GM12874 (cell line): Measurements from ENCODE around the gene CLCNKA.

Source experiments
- CTCF ChIP-seq: IDR thresholded peaks from 2 replicates; pipeline ENCODE4 v1.5.1; 2011; ENCODE audit warnings: low read depth, mild to moderate bottlenecking, control low read depth, low read length, moderate library complexity; ENCODE audit not compliant: insufficient read depth

Gene CLCNKA

GRCh38 chr1:16021681-16022080 lies at the start of gene CLCNKA:
TSS of gene CLCNKA (plus strand) at chr1:16022036. CDS start at chr1:16022620, 584 bp downstream.
- TF ChIP-seq CTCF, result no peak

DNA sequence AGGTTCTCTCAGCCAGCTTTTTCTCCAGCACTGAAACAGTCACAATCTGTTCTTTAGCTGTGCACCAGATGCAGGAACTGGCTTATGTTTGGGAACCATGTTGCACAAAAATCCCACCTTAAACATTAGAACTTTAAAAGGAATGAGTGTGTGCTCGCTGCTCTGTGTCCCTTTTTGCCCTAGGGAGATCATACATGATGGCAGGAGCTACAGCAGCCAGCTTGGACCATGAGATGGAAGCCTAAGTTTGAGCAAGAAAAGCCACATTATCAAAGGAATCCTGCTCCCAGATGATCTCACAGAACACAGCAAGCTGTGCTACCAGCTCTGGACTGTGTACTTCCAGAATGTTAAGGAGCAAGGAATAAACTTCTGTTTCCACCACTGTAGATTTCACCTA lies 49.4 kb upstream of the CLCNKA start:
- no peak for TF ChIP-seq CTCF

DNA sequence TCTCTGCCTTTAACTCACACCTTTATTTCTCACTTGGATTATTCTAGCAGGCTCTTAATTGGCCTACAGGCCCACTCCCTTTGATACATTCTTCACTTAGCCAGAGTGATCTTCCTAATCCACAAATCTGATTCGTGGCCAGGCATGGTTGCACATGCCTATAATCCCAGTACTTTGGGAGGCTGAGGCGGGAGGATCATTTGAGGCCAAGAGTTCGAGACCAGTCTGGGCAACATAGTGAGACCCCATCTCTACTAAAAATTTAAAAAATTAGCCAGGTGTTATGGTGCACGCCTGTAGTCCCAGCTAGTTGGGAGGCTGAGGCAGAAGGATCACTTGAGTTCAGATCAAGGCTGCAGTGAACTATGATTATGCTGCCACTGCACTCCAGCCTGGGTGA lies 48.1 kb upstream of the CLCNKA start:
- no peak for TF ChIP-seq CTCF

DNA sequence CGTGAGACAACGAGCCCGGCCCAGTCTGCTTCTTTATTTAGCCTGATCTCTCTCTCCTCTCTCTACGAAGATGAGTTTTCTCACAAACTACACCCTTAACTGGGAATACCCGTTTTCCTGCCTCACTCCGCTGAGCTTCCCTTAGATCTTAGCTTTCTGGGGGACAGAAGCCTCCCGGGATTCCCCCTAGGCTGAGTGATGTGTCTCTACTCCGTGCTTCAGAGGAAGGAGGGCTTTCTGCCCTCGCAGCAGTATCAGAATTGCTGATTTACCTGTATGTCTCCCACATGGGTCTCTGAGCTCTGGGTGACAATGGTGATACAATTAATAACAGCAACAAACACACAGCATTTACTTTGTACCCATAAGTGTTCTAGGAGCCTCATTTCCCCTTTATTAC lies 47.0 kb upstream of the CLCNKA start:
- no peak for TF ChIP-seq CTCF

- TF ChIP-seq CTCF, result peak; percentile 26
Measured at GRCh38 chr1:15975358-15975804, 46.5 kb upstream of the CLCNKA start.

DNA sequence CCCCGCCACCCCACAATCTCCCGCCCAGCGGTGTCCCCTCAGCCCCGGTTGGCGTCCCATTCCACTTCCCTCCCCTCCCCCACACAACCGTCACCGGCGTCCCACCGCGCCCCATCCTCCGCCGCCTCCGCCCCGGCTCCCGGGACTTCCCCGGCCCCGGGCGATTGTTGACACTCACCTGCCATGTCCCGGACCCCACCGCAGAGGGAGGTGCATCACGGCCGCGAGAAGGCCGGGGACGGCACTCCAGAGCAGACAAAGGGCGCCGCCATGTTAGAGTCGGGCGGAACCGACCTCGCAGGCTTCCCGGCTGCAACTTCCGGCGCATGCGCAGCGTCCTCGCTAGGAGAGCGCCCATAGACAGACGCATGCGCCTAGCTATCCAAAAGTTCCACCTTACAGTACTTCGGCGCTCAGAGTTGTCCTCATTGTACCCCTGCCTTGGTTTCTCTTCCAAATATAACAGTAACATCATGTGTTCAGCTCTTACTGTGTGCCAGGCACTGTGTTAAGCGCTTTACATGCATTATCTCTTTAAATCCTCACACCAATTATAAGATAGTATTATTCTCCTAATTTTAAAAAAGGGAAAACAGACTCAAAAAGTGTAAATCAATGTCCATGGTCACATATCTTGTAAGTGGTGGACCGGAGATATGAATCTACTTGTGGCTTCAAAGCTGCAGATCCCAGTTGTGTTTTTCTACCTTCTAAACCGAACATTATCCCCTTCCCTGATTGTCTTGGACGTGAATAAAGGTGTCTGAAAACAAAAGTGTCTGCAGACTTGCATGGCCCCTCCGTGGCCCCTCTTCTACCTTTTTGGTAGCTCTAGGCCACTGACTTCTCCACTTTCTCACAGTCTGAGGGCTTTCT lies 45.8 kb upstream of the CLCNKA start, which contains the start of gene ZBTB17:
Gene ZBTB17 (minus strand): TSS at position 297 of the 876 bp plus-strand sequence. CDS start 27,606 bp downstream, outside the sequence.
- no peak for TF ChIP-seq CTCF

GRCh38 chr1:15981679-15982078 lies 40.2 kb upstream of the CLCNKA start:
- TF ChIP-seq CTCF, result no peak
